ENCODE data around the gene KIF14. TPM values are rescaled to one million over a fixed set of nuclear protein-coding genes. Genes with fewer than 3 reads are reported as not detected.
A peak's percentile ranks its signal among the peaks of the same experiment; 100 is the strongest.

KIF14 gene
- total RNA-seq: under 1 TPM in 2 of 4 donors, not detected in 2; 0.20 to 0.30 TPM

GRCh38 chr1:200620273-200621131, at the start of gene KIF14:
Gene KIF14 (minus strand): TSS chr1:200620751. CDS start chr1:200618723, 2,028 bp downstream.
- H3K36me3 ChIP-seq: no peaks in the 10 kb centered on the region
- DNase-seq (ENCODE audit: low spot score in 2 of 2): peak; percentile 74 to 84
- WGBS, 2 donors: 0 to 1% methylated on average over 31 to 33 of the region's 59 CpGs
- TF ChIP-seq CTCF (IDR thresholded peaks at IDR 0.05): no peak
- TF ChIP-seq EP300 (IDR thresholded peaks at IDR 0.05): peak in 1 of 2 donors; percentile 55
- no peaks in the 10 kb centered on the region for H3K9me3 ChIP-seq
- H3K4me3 ChIP-seq: peak within 1 kb of the TSS; percentile 47 to 77 (median 63)
- peaks cover 0 to 33% (median 8%) of the 10 kb centered on the region in 4 donors for H3K4me1 ChIP-seq
- no peaks in the 10 kb centered on the region for H3K27me3 ChIP-seq
- peak within 1 kb of the TSS in 3 of 4 donors; percentile 59 to 81 (median 74) for H3K27ac ChIP-seq

- WGBS, 2 donors: 0% methylated on average over 51 to 62 of the region's 91 CpGs
- peak; percentile 91 to 92 for DNase-seq (ENCODE audit: low spot score in 2 of 2)
- Histone ChIP-seq H3K27me3 (no peaks in the 10 kb centered on the region), H3K4me3 (peak within 1 kb of the TSS; percentile 82 to 97 (median 87)), H3K9me3 (no peaks in the 10 kb centered on the region), H3K27ac (peak within 1 kb of the TSS; percentile 98 to 100 (median 98)), H3K36me3 (peaks cover 0 to 12% (median 0%) of the 10 kb centered on the region in 3 donors), H3K4me1 (peaks cover 0 to 43% (median 7%) of the 10 kb centered on the region in 4 donors)
- peak in 2 of 5 experiments; percentile 33 to 51 for TF ChIP-seq CTCF (IDR thresholded peaks at IDR 0.05)
- TF ChIP-seq POLR2A (IDR thresholded peaks at IDR 0.05): peak; percentile 76 to 90
- peak; percentile 60 to 94 for TF ChIP-seq EP300 (IDR thresholded peaks at IDR 0.05)
These were observed 49.0 kb upstream of the KIF14 start, which contains the start of gene DDX59 for GRCh38 chr1:200669314-200670241. Gene DDX59 (minus strand): TSS chr1:200669907. CDS start chr1:200666740, 3,167 bp downstream.

GRCh38 chr1:200668514-200669313, 48.2 kb upstream of the KIF14 start:
- Histone ChIP-seq H3K9me3 (no peaks in the 10 kb centered on the region), H3K4me3 (peak overlapping the region; percentile 82 to 97 (median 87)), H3K4me1 (peaks cover 0 to 51% (median 7%) of the 10 kb centered on the region in 4 donors), H3K27me3 (no peaks in the 10 kb centered on the region), H3K36me3 (peaks cover 0 to 16% (median 0%) of the 10 kb centered on the region in 3 donors), H3K27ac (peak overlapping the region; percentile 98 to 100 (median 98))
- TF ChIP-seq CTCF (IDR thresholded peaks at IDR 0.05) (no peak), POLR2A (IDR thresholded peaks at IDR 0.05) (no peak), EP300 (IDR thresholded peaks at IDR 0.05) (no peak)
- 42 to 46% methylated on average over 7 of the region's 7 CpGs for WGBS, 2 donors
- no peak for DNase-seq (ENCODE audit: low spot score in 2 of 2)

GRCh38 chr1:200666309-200666708, 45.8 kb upstream of the KIF14 start:
- H3K9me3 ChIP-seq: no peaks in the 10 kb centered on the region
- no peak for TF ChIP-seq CTCF (IDR thresholded peaks at IDR 0.05)
- TF ChIP-seq EP300 (IDR thresholded peaks at IDR 0.05): no peak
- TF ChIP-seq POLR2A (IDR thresholded peaks at IDR 0.05): no peak
- peaks cover 0 to 35% (median 0%) of the 10 kb centered on the region in 3 donors for H3K36me3 ChIP-seq
- no peaks in the 10 kb centered on the region for H3K27me3 ChIP-seq
- 49 to 60% methylated on average over 8 of the region's 8 CpGs for WGBS, 2 donors
- H3K4me3 ChIP-seq: no peak overlapping the region
- no peak for DNase-seq (ENCODE audit: low spot score in 2 of 2)
- H3K27ac ChIP-seq: peak overlapping the region in 2 of 4 donors; percentile 70 to 76
- H3K4me1 ChIP-seq: peaks cover 0 to 56% (median 7%) of the 10 kb centered on the region in 4 donors

Data from tibial nerve (tissue), 4 donors.